ENCODE measurements around the gene CEP97. TPM values are rescaled to one million over a fixed set of nuclear protein-coding genes. Genes with fewer than 3 reads are reported as not detected.
"Not testable (repeated sequence)": the region's sequence is repeated elsewhere in the genome, so short reads cannot be mapped to it uniquely, and the experiment has no call there.

CEP97 gene
- polyA plus RNA-seq, 1 donor: 5.3 TPM

DNA sequence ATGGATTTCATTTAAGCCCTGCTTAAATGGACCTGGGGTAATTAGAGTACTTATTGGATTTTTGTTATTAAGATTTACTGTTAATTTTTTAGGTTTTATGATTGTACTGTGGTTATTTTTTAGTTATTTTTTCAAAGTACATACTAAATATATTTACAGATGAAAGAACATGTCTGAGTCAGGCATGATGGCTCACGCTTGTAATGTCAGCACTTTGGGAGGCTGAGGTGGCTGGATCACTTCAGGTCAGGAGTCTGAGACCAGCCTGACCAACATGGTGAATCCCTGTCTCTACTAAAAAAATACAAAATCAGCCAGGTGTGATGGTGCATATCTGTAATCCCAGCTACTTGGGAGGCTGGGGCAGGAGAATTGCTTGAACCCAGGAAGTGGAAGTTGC, 21.7 kb upstream of the CEP97 start:
- H3K9me3 ChIP-seq (ENCODE audit: control insufficient read depth, low read depth, low read length): no peaks in the 10 kb centered on the region
- no peak overlapping the region for H3K4me3 ChIP-seq (ENCODE audit: low read length)
- no peaks in the 10 kb centered on the region for H3K4me1 ChIP-seq (ENCODE audit: control insufficient read depth, insufficient read depth, low read length)
- no peaks in the 10 kb centered on the region for H3K36me3 ChIP-seq (ENCODE audit: control insufficient read depth, insufficient read depth, low read length)
- H3K27ac ChIP-seq (ENCODE audit: low read length): no peak overlapping the region
- DNase-seq: no peak
- H3K27me3 ChIP-seq (ENCODE audit: control insufficient read depth, insufficient read depth, low read length): no peaks in the 10 kb centered on the region
- no CpG with 5 or more reads among the region's 1 CpG for WGBS (ENCODE audit: insufficient coverage, low lambda C conversion rate)

DNA sequence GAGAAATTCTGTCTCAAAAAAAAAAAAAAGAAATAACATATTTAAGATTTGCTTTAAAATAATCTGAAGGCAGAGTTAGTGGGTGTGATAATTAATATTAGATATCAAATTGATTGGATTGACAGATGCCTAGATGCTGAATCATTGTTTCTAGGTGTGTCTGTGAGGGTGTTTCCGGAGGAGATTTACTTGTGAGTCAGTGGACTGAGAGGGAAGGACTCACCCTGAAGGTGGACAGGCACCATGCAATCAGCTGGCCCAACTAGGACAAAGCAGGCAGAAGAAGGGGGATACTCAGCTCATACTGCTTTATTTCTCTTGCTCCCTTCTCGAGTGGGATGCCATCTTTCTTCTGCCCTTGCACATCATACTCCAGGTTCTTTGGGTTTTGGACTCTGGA, 21.2 kb upstream of the CEP97 start:
- no peaks in the 10 kb centered on the region for H3K36me3 ChIP-seq (ENCODE audit: control insufficient read depth, insufficient read depth, low read length)
- no peak for DNase-seq
- H3K27me3 ChIP-seq (ENCODE audit: control insufficient read depth, insufficient read depth, low read length): no peaks in the 10 kb centered on the region
- no CpG with 5 or more reads among the region's 2 CpGs for WGBS (ENCODE audit: insufficient coverage, low lambda C conversion rate)
- H3K27ac ChIP-seq (ENCODE audit: low read length): no peak overlapping the region
- no peaks in the 10 kb centered on the region for H3K9me3 ChIP-seq (ENCODE audit: control insufficient read depth, low read depth, low read length)
- no peaks in the 10 kb centered on the region for H3K4me1 ChIP-seq (ENCODE audit: control insufficient read depth, insufficient read depth, low read length)
- no peak overlapping the region for H3K4me3 ChIP-seq (ENCODE audit: low read length)

DNA sequence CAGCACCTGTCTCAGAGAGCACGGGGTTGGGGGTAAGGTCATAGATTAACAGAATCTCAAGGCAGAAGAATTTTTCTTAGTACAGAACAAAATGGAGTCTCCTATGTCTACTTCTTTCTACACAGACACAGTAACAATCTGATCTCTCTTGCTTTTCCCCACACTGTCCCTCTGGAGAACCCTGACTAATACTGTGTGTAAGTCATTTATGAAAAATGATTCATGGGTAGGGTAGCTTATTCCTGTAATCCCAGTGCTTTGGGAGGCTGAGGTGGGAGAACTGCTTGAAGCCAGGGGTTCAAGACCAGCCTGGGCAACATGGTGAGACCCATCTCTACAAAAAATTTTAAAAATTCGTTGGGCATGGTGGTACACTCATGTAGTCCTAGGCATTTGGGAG, 19.8 kb upstream of the CEP97 start:
- not testable (repeated sequence) for H3K36me3 ChIP-seq (ENCODE audit: control insufficient read depth, insufficient read depth, low read length)

DNA sequence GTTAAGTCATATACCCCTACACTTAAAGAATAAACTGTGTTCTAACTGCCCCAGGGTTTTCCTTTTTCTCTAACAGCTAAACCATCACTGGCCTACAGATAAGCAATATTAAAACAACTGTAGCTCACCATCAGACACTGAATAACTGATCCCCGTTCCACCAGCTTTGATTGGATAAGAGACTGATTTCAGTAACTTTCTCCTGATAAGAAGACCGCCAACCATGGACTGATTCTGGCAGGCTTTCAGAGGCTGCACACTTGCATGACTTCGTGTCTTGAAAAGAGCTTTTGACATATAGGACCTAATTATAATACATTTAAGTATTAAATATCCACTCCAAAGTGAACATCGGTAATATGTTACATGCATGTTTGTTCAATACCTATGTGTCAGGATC, 15.3 kb upstream of the CEP97 start:
- no peaks in the 10 kb centered on the region for H3K27me3 ChIP-seq (ENCODE audit: control insufficient read depth, insufficient read depth, low read length)
- H3K9me3 ChIP-seq (ENCODE audit: control insufficient read depth, low read depth, low read length): no peaks in the 10 kb centered on the region
- DNase-seq: no peak
- H3K36me3 ChIP-seq (ENCODE audit: control insufficient read depth, insufficient read depth, low read length): no peaks in the 10 kb centered on the region
- no CpG with 5 or more reads among the region's 4 CpGs for WGBS (ENCODE audit: insufficient coverage, low lambda C conversion rate)
- H3K27ac ChIP-seq (ENCODE audit: low read length): no peak overlapping the region
- no peaks in the 10 kb centered on the region for H3K4me1 ChIP-seq (ENCODE audit: control insufficient read depth, insufficient read depth, low read length)
- H3K4me3 ChIP-seq (ENCODE audit: low read length): no peak overlapping the region

More for the DNA sequence above, 19.8 kb upstream of the CEP97 start:
- H3K4me1 ChIP-seq (ENCODE audit: control insufficient read depth, insufficient read depth, low read length); H3K27me3 ChIP-seq (ENCODE audit: control insufficient read depth, insufficient read depth, low read length); H3K27ac ChIP-seq (ENCODE audit: low read length); DNase-seq; H3K9me3 ChIP-seq (ENCODE audit: control insufficient read depth, low read depth, low read length); H3K4me3 ChIP-seq (ENCODE audit: low read length): not testable (repeated sequence)
- WGBS (ENCODE audit: insufficient coverage, low lambda C conversion rate): 100% methylated on average over 1 of the region's 2 CpGs

DNA sequence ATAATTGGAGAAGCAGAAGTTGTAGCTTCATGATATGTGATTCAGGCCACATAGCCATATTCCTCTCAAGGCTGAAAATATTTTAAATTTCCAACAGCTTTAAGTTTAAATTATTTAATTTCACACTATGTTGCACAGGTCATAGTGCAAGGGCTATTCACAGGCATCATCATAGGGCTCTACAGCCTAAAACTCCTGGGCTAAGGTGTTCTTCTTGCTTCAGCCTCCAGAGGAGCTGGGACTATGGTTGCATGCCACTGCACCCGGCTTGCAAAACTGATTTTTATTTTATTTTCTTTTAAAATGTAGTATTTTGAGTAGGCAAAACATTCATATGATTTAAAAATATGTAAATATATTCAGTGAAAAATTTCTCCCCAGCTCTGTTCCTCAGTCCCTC, 6.0 kb upstream of the CEP97 start:
- DNase-seq: no peak
- H3K36me3 ChIP-seq (ENCODE audit: control insufficient read depth, insufficient read depth, low read length): no peaks in the 10 kb centered on the region
- H3K4me3 ChIP-seq (ENCODE audit: low read length): no peak overlapping the region
- no CpG with 5 or more reads among the region's 1 CpG for WGBS (ENCODE audit: insufficient coverage, low lambda C conversion rate)
- no peaks in the 10 kb centered on the region for H3K4me1 ChIP-seq (ENCODE audit: control insufficient read depth, insufficient read depth, low read length)
- H3K9me3 ChIP-seq (ENCODE audit: control insufficient read depth, low read depth, low read length): no peaks in the 10 kb centered on the region
- H3K27ac ChIP-seq (ENCODE audit: low read length): no peak overlapping the region
- H3K27me3 ChIP-seq (ENCODE audit: control insufficient read depth, insufficient read depth, low read length): no peaks in the 10 kb centered on the region

DNA sequence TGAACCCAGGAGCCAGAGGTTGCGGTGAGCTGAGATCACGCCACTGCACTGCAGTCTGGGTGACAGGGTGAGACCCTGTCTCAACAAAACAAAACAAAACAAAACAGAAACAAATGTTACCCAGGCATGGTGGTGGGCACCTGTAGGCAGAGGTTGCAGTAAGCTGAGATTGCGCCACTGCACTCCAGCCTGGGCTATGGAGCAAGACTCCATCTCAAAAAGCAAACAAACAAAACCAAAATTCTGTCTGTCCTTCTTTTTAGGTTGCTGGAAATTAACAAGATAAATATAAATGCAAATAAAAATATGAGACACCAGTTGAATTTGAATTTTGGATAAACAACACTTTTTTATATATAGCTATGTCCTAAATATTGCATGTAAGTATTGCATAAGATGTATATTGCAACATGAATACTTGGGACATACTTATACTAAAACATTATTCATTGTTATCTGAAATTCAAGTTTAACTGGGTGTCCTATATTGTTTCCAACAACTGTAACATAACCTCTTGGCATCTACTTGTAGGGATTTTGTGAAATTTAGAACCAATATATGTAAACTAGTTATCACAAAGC, 4.7 kb upstream of the CEP97 start:
- Histone ChIP-seq H3K27me3 (ENCODE audit: control insufficient read depth, insufficient read depth, low read length) (no peaks in the 10 kb centered on the region), H3K4me3 (ENCODE audit: low read length) (no peak overlapping the region), H3K9me3 (ENCODE audit: control insufficient read depth, low read depth, low read length) (no peaks in the 10 kb centered on the region), H3K36me3 (ENCODE audit: control insufficient read depth, insufficient read depth, low read length) (no peaks in the 10 kb centered on the region), H3K27ac (ENCODE audit: low read length) (no peak overlapping the region), H3K4me1 (ENCODE audit: control insufficient read depth, insufficient read depth, low read length) (no peaks in the 10 kb centered on the region)
- WGBS (ENCODE audit: insufficient coverage, low lambda C conversion rate): no CpG with 5 or more reads among the region's 3 CpGs
- no peak for DNase-seq

DNA sequence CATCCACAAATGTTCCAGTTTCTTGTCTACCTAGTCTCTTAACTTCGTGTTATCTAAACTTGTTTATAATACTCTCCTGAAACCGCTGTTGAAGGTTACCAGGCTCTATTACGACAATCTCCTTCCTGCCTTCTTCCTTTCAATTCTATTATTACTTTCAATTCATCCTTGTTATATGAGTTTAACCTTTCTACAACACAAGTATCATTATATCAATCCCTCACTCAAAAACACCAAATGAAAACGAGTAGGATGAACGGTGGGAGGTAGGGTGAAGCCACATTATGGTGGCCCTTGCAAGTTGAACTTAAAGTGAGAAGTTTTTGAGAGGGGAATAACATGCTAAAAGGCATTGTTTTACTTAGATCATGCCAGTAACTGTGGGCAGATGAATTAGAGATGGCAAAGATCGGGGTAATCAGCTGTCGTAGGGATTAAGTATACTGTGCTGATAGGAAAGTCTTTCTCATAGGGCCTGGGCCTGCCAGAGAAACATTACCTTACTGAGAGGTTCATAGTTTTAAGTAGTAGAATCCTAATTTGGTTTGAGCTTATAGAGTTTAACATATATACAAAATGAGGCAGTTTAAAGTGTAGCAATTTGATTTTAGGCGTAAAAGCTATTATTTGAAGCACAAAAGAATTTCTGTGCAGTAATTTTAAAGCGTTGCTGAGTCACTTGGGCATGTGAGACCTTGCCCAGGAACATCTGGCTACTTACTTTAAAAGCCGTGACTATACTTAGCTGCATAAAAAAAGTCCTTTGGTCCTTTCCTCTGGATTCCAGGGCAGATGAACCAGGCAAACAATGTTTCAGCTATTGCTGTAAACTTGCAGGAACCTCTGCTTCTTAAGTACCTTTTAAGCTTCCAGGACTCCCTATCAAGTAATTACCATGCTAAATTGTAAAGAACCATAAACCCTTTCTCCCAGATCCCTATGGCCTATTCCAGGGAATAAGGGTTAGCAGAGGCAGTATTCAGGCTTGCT, 3.3 kb upstream of the CEP97 start:
- Histone ChIP-seq H3K27me3 (ENCODE audit: control insufficient read depth, insufficient read depth, low read length) (no peaks in the 10 kb centered on the region), H3K27ac (ENCODE audit: low read length) (no peak overlapping the region), H3K36me3 (ENCODE audit: control insufficient read depth, insufficient read depth, low read length) (no peaks in the 10 kb centered on the region), H3K9me3 (ENCODE audit: control insufficient read depth, low read depth, low read length) (no peaks in the 10 kb centered on the region), H3K4me3 (ENCODE audit: low read length) (no peak overlapping the region), H3K4me1 (ENCODE audit: control insufficient read depth, insufficient read depth, low read length) (no peaks in the 10 kb centered on the region)
- WGBS (ENCODE audit: insufficient coverage, low lambda C conversion rate): 79% methylated on average over 4 of the region's 10 CpGs
- no peak for DNase-seq

DNA sequence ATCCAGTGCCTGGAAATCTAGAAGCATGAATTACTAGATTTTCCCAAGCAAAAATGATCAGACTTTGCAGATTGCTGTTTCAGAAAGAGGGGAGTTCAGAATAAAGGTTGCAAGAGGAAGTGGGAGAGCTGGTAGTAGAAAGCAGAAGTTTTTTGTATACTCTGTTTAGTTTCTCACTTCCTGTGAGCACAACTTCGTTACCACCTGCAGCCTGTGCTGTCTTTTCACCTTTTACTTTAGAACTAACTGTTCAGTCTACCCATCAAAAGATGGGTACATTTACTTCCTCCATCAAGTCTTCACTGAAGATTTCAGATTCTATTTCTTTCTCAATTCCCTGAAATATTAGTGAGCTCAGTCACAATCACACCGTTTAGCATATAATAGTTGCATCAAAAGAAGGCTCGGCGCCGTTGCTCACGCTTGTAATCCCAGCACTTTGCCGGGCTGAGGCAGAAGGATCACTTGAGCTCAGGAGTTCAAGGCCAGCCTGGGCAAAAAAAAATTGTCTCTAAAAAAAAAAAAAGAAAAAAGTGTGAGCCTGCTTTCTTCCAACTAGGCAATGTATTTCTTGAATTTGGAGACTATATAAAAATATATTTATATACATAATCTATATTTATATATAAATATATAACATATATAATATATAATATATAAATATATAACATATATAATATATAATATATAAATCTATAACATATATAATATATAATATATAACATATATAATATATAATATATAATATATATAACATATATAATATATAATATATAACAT, 1.8 kb upstream of the CEP97 start:
- Histone ChIP-seq H3K4me1 (ENCODE audit: control insufficient read depth, insufficient read depth, low read length) (no peaks in the 10 kb centered on the region), H3K9me3 (ENCODE audit: control insufficient read depth, low read depth, low read length) (no peaks in the 10 kb centered on the region), H3K36me3 (ENCODE audit: control insufficient read depth, insufficient read depth, low read length) (no peaks in the 10 kb centered on the region), H3K4me3 (ENCODE audit: low read length) (no peak overlapping the region), H3K27me3 (ENCODE audit: control insufficient read depth, insufficient read depth, low read length) (no peaks in the 10 kb centered on the region), H3K27ac (ENCODE audit: low read length) (no peak overlapping the region)
- no CpG with 5 or more reads among the region's 7 CpGs for WGBS (ENCODE audit: insufficient coverage, low lambda C conversion rate)
- no peak for DNase-seq

DNA sequence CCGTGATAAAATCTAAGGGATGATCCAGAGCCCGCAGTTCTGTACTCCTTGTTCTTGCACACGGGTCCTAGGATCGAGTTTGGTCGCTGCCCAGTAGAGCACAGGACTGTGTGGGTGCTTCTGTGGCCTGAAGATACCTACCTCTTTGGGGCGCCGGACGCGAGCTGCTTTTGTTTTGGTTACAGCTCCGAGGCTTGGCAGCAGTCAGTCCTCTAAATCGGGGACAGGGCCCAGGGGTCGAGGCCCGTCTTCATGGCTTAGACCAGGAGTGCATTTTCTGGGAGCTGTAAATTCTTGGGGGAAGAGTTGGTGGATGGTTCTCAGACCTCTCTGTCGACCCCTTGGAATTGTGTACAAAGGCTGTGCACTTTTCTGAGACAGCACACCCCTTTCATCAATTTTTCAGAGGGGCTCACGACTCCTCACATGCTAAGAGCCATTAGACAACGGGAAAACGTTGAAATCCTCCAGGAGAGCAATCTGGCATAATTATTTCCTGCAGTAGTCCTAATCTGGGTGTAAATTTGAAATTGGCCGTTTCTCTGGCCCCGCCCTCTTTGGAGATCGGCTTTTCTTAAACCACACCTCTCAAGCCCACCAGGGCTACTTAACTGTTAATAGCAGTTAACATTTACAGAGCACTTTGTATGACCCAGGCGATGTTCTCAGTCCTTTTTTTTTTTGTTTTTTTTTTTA, 928 bp downstream of the CEP97 start:
- WGBS (ENCODE audit: insufficient coverage, low lambda C conversion rate): 0% methylated on average over 4 of the region's 21 CpGs
- Histone ChIP-seq H3K36me3 (ENCODE audit: control insufficient read depth, insufficient read depth, low read length) (peaks cover 10% of the 10 kb centered on the region), H3K9me3 (ENCODE audit: control insufficient read depth, low read depth, low read length) (no peaks in the 10 kb centered on the region), H3K27ac (ENCODE audit: low read length) (peak overlapping the region; percentile 8), H3K4me1 (ENCODE audit: control insufficient read depth, insufficient read depth, low read length) (no peaks in the 10 kb centered on the region), H3K4me3 (ENCODE audit: low read length) (peak overlapping the region; percentile 81), H3K27me3 (ENCODE audit: control insufficient read depth, insufficient read depth, low read length) (no peaks in the 10 kb centered on the region)
- DNase-seq: peak; percentile 5 to 26

DNA sequence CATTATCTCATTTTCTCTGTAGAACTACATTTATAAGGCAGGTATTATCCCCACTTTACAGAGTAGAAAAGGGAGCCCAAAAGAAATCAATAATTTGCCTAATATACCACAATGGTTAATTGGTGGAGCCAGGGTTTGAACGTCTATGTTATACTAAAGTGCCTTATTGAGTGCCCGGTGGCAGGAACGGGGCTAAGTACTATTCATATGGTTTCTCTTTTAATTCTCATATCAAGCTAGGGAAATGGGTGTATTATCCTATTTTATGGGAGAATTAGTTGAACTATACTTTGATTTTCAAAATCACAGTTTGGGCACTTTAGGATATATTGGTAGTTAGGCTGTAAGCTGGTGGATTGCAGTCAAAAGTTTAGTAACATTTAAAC, 1.5 kb downstream of the CEP97 start:
- Histone ChIP-seq H3K4me1 (ENCODE audit: control insufficient read depth, insufficient read depth, low read length) (no peaks in the 10 kb centered on the region), H3K9me3 (ENCODE audit: control insufficient read depth, low read depth, low read length) (no peaks in the 10 kb centered on the region), H3K27ac (ENCODE audit: low read length) (no peak overlapping the region), H3K27me3 (ENCODE audit: control insufficient read depth, insufficient read depth, low read length) (no peaks in the 10 kb centered on the region), H3K36me3 (ENCODE audit: control insufficient read depth, insufficient read depth, low read length) (peaks cover 10% of the 10 kb centered on the region), H3K4me3 (ENCODE audit: low read length) (peak overlapping the region; percentile 81)
- DNase-seq: no peak
- WGBS (ENCODE audit: insufficient coverage, low lambda C conversion rate): no CpG with 5 or more reads among the region's 3 CpGs

All from large intestine (tissue), 3 donors.